Endodermal cell (in vitro differentiated cells): ENCODE measurements around the gene LIN9. TPM values are rescaled to one million over a fixed set of nuclear protein-coding genes. Genes with fewer than 3 reads are reported as not detected.

Experiments used
- DNase-seq: peaks from one replicate; pipeline ENCODE4 v3.0.0-alpha.2; 2017
- H3K27ac ChIP-seq: 2 replicates; pipeline ENCODE4 v1.5.1; 2013; ENCODE audit warnings: mild to moderate bottlenecking, low read depth, low read length, moderate library complexity
- H3K27me3 ChIP-seq: 2 replicates; pipeline ENCODE4 v1.6.1; 2013; ENCODE audit warnings: mild to moderate bottlenecking, low read length, moderate library complexity; ENCODE audit not compliant: insufficient read depth, control insufficient read depth, poor library complexity, severe bottlenecking
- H3K36me3 ChIP-seq: 2 replicates; pipeline ENCODE4 v1.7.0; 2013; ENCODE audit warnings: mild to moderate bottlenecking, low read length, moderate library complexity; ENCODE audit not compliant: control insufficient read depth, insufficient read depth
- H3K4me1 ChIP-seq: one replicate; pipeline ENCODE4 v1.7.0; 2013; ENCODE audit warnings: low read length; ENCODE audit not compliant: control insufficient read depth, insufficient read depth
- H3K4me3 ChIP-seq: 2 replicates; pipeline ENCODE4 v1.5.1; 2013; ENCODE audit warnings: mild to moderate bottlenecking, low read length, moderate library complexity
- H3K9ac ChIP-seq: 2 replicates; pipeline ENCODE4 v1.6.1; 2013; ENCODE audit warnings: mild to moderate bottlenecking, low read length, moderate library complexity; ENCODE audit not compliant: poor library complexity, severe bottlenecking; ENCODE audit errors: extremely low read depth
- H3K9me3 ChIP-seq: 2 replicates; pipeline ENCODE4 v1.6.1; 2013; ENCODE audit warnings: mild to moderate bottlenecking, low read length, moderate library complexity; ENCODE audit not compliant: control insufficient read depth
- H3K27ac Mint-ChIP-seq: 2 replicates; pipeline ENCODE4 v1.8.0; 2020; ENCODE audit warnings: mixed read lengths
- H3K27me3 Mint-ChIP-seq: 2 replicates; pipeline ENCODE4 v1.8.0; 2021; ENCODE audit warnings: mild to moderate bottlenecking, mixed read lengths; ENCODE audit not compliant: insufficient read depth
- H3K36me3 Mint-ChIP-seq: 2 replicates; pipeline ENCODE4 v1.8.0; 2020; ENCODE audit warnings: low read depth, mixed read lengths
- H3K4me1 Mint-ChIP-seq: 2 replicates; pipeline ENCODE4 v1.8.0; 2020; ENCODE audit warnings: mixed read lengths
- H3K4me3 Mint-ChIP-seq: 2 replicates; pipeline ENCODE4 v1.8.0; 2020; ENCODE audit warnings: mild to moderate bottlenecking, moderate library complexity, mixed read lengths
- H3K9me3 Mint-ChIP-seq: 2 replicates; pipeline ENCODE4 v1.8.0; 2020; ENCODE audit warnings: mild to moderate bottlenecking, mixed read lengths
- WGBS, 2 experiments: methylation state at CpG; one replicate each; pipeline versions ENCODE4 v1.1.5 to v1.1.7; 2013; ENCODE audit warnings: missing lambda C conversion rate in 2 of 2, mixed read lengths in 1 of 2; ENCODE audit not compliant: insufficient coverage in 1 of 2, insufficient read length in 1 of 2; 5-methylcytosine and 5-hydroxymethylcytosine counted together
- total RNA-seq, 2 donors: library from RNA; stranded (reverse); fragmentation: NEBNext Ultra II Directional in 1 of 2; extraction: Animal tissue kit (Norgen Biotek cat#: 25700) in 1 of 2; gene quantifications; 2 replicates in 1 of 2; 3 replicates in 1 of 2; pipeline ENCODE4 v1.2.1, GENCODE V29; 2021
- TF ChIP-seq, protein P1 (sequence below): fragments of 200-600 bp; sonication (generic); conservative IDR thresholded peaks from 2 replicates; pipeline ENCODE4 v1.5.0; 2021; ENCODE audit warnings: antibody characterized with exemption, mild to moderate bottlenecking

Gene LIN9
- total RNA-seq, 2 donors from 2014 or later: 9.9 to 11.3 TPM

- Histone ChIP-seq H3K9me3 (no peaks in the 10 kb centered on the region), H3K27ac (no peak overlapping the region), H3K4me1 (no peaks in the 10 kb centered on the region), H3K4me3 (no peak overlapping the region), H3K27me3 (no peaks in the 10 kb centered on the region), H3K36me3 (no peaks in the 10 kb centered on the region), H3K9ac (no peak overlapping the region)
- Mint-ChIP-seq H3K4me1 (no peaks in the 10 kb centered on the region), H3K27ac (no peak overlapping the region), H3K27me3 (no peaks in the 10 kb centered on the region), H3K9me3 (peaks cover 11% of the 10 kb centered on the region), H3K36me3 (no peaks in the 10 kb centered on the region), H3K4me3 (no peak overlapping the region)
- TF ChIP-seq, protein P1, sequence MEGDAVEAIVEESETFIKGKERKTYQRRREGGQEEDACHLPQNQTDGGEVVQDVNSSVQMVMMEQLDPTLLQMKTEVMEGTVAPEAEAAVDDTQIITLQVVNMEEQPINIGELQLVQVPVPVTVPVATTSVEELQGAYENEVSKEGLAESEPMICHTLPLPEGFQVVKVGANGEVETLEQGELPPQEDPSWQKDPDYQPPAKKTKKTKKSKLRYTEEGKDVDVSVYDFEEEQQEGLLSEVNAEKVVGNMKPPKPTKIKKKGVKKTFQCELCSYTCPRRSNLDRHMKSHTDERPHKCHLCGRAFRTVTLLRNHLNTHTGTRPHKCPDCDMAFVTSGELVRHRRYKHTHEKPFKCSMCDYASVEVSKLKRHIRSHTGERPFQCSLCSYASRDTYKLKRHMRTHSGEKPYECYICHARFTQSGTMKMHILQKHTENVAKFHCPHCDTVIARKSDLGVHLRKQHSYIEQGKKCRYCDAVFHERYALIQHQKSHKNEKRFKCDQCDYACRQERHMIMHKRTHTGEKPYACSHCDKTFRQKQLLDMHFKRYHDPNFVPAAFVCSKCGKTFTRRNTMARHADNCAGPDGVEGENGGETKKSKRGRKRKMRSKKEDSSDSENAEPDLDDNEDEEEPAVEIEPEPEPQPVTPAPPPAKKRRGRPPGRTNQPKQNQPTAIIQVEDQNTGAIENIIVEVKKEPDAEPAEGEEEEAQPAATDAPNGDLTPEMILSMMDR: no peak
- no peak for DNase-seq
Observed at GRCh38 chr1:226324479-226324878, 15.5 kb upstream of the LIN9 start.

GRCh38 chr1:226322986-226323385 is 14.0 kb upstream of the LIN9 start:
- H3K27me3 ChIP-seq: no peaks in the 10 kb centered on the region
- no peaks in the 10 kb centered on the region for H3K9me3 ChIP-seq
- Mint-ChIP-seq H3K4me3 (no peak overlapping the region), H3K27me3 (peaks cover 3% of the 10 kb centered on the region), H3K4me1 (no peaks in the 10 kb centered on the region), H3K9me3 (peaks cover 12% of the 10 kb centered on the region), H3K36me3 (no peaks in the 10 kb centered on the region), H3K27ac (no peak overlapping the region)
- no peak for DNase-seq
- H3K27ac ChIP-seq: no peak overlapping the region
- 88 to 89% methylated on average over 3 of the region's 3 CpGs for WGBS, 2 experiments
- H3K36me3 ChIP-seq: no peaks in the 10 kb centered on the region
- H3K9ac ChIP-seq: no peak overlapping the region
- H3K4me3 ChIP-seq: no peak overlapping the region
- TF ChIP-seq, protein P1: no peak
- H3K4me1 ChIP-seq: no peaks in the 10 kb centered on the region

GRCh38 chr1:226320930-226321329 is 12.0 kb upstream of the LIN9 start:
- WGBS, 2 experiments: 91 to 93% methylated on average over 9 to 10 of the region's 10 CpGs
- peaks cover 7% of the 10 kb centered on the region for H3K27me3 Mint-ChIP-seq
- H3K27me3 ChIP-seq: no peaks in the 10 kb centered on the region

More at GRCh38 chr1:226320930-226321329, 12.0 kb upstream of the LIN9 start:
- Mint-ChIP-seq H3K4me1 (no peaks in the 10 kb centered on the region), H3K4me3 (no peak overlapping the region), H3K27ac (no peak overlapping the region), H3K9me3 (peaks cover 14% of the 10 kb centered on the region), H3K36me3 (no peaks in the 10 kb centered on the region)
- Histone ChIP-seq H3K4me1 (no peaks in the 10 kb centered on the region), H3K4me3 (no peak overlapping the region), H3K9ac (no peak overlapping the region), H3K27ac (no peak overlapping the region), H3K36me3 (no peaks in the 10 kb centered on the region), H3K9me3 (no peaks in the 10 kb centered on the region)
- DNase-seq: no peak
- TF ChIP-seq, protein P1: no peak
